ENCODE data around the gene GGA3. TPM values are rescaled to one million over a fixed set of nuclear protein-coding genes. Genes with fewer than 3 reads are reported as not detected.

The GGA3 gene
- total and polyA plus RNA-seq, 4 donors, result 4.6 to 17.3 (median 9.2) TPM

DNA sequence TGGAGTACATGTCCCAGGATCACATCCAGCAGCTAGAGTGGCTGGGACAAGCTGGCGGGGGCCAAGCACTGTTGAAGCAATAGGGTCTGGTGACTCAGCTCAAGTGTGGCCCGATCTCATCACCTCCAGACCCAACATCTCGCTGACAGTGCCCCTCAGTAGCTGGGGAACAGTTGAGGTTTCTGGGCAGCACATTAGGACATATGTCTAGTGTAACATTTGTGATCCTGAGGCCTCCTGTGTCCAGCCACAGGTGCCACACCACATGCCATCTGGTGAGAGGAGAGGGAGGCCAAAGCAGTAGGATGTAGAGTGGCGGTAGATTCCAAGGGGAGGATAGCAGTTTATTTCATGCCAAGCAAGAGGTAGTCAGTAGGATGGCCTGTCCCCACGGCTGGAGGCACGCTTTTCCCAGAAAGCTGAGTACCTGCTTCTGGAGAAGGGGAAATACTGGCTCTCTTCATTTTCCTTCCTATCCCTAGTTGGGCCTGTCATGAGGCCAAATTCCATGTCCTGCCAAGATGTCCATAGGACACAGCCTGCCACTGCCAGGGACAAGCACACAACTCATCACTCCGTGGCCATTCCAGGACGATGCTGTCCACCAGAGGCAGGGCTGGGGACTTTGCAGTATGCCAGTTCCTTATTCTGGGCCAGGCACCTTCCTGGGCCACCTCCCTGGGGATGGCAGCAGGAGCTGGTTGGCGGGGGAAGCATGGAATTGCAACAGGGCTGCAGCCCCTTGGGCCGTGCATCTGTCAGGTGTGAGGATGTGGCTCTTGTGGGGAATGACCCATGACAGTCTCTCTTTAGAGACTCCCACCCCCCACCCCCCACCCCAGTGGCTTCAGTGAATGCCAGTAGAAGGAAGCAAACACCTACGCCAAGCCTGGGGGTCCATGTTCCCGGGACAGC lies 24.0 kb downstream of the GGA3 start:
- H3K9me3 ChIP-seq (ENCODE audit: control insufficient read depth in 4 of 4, low read length in 3 of 4), result no peaks in the 10 kb centered on the region
- no peaks in the 10 kb centered on the region for H3K27me3 ChIP-seq (ENCODE audit: control insufficient read depth in 4 of 4, insufficient read depth in 4 of 4, low read length in 3 of 4)
- TF ChIP-seq YY1 (IDR thresholded peaks at IDR 0.05) (no peak), RXRA (IDR thresholded peaks at IDR 0.05) (no peak), FOXA1 (IDR thresholded peaks at IDR 0.05) (no peak), HNF4G (IDR thresholded peaks at IDR 0.05) (no peak), EGR1 (IDR thresholded peaks at IDR 0.05; ENCODE audit: low read depth in 2 of 2) (no peak), JUND (IDR thresholded peaks at IDR 0.05) (no peak), REST (IDR thresholded peaks at IDR 0.05) (no peak), GABPA (IDR thresholded peaks at IDR 0.05 in 1 of 2, conservative IDR thresholded peaks at IDR 0.05 in 1 of 2) (no peak), SP1 (IDR thresholded peaks at IDR 0.05) (no peak), HNF4A (conservative IDR thresholded peaks at IDR 0.05) (no peak), RAD21 (IDR thresholded peaks at IDR 0.05) (no peak), FOXA2 (IDR thresholded peaks at IDR 0.05) (no peak)
- TF ChIP-seq, protein P1, sequence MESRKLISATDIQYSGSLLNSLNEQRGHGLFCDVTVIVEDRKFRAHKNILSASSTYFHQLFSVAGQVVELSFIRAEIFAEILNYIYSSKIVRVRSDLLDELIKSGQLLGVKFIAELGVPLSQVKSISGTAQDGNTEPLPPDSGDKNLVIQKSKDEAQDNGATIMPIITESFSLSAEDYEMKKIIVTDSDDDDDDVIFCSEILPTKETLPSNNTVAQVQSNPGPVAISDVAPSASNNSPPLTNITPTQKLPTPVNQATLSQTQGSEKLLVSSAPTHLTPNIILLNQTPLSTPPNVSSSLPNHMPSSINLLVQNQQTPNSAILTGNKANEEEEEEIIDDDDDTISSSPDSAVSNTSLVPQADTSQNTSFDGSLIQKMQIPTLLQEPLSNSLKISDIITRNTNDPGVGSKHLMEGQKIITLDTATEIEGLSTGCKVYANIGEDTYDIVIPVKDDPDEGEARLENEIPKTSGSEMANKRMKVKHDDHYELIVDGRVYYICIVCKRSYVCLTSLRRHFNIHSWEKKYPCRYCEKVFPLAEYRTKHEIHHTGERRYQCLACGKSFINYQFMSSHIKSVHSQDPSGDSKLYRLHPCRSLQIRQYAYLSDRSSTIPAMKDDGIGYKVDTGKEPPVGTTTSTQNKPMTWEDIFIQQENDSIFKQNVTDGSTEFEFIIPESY (IDR thresholded peaks at IDR 0.05), result no peak
- TF ChIP-seq, protein P2, sequence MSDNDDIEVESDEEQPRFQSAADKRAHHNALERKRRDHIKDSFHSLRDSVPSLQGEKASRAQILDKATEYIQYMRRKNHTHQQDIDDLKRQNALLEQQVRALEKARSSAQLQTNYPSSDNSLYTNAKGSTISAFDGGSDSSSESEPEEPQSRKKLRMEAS (IDR thresholded peaks at IDR 0.05), result no peak
- peaks cover 20 to 75% (median 50%) of the 10 kb centered on the region in 4 donors for H3K36me3 ChIP-seq (ENCODE audit: control insufficient read depth in 4 of 4, insufficient read depth in 3 of 4, low read depth in 1 of 4, low read length in 3 of 4)
- H3K4me3 ChIP-seq (ENCODE audit: low read depth in 1 of 3, low read length in 3 of 3), result no peak overlapping the region
- peaks cover 0 to 7% (median 3%) of the 10 kb centered on the region in 4 donors for H3K4me1 ChIP-seq (ENCODE audit: control insufficient read depth in 4 of 4, insufficient read depth in 4 of 4, low read length in 3 of 4)
- no peak overlapping the region for H3K27ac ChIP-seq (ENCODE audit: low read depth in 1 of 2, low read length in 2 of 2)
- no peak overlapping the region for H3K9ac ChIP-seq (ENCODE audit: low read depth in 1 of 2, low read length in 2 of 2)
- WGBS, result 80% methylated on average over 12 of the region's 12 CpGs
- DNase-seq (ENCODE audit: low spot score), result no peak

DNA sequence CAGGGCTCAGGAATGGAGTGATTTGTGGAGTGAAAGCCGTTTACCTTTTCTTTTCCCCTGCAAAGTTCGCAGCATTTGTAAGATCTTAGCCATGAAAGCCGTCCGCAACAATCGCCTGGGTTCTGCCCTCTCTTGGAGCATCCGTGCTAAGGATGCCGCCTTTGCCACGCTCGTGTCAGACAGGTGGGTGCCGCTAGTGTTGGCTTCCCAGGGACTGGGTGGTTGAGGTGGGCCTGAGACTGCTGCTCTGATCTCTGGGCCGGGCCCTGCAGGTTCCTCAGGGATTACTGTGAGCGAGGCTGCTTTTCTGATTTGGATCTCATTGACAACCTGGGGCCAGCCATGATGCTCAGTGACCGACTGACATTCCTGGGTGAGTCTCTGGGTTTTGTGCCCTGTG lies 28.6 kb downstream of the GGA3 start:
- Histone ChIP-seq H3K27ac (ENCODE audit: low read depth in 1 of 2, low read length in 2 of 2) (no peak overlapping the region), H3K27me3 (ENCODE audit: control insufficient read depth in 4 of 4, insufficient read depth in 4 of 4, low read length in 3 of 4) (no peaks in the 10 kb centered on the region), H3K9me3 (ENCODE audit: control insufficient read depth in 4 of 4, low read length in 3 of 4) (no peaks in the 10 kb centered on the region), H3K9ac (ENCODE audit: low read depth in 1 of 2, low read length in 2 of 2) (no peak overlapping the region), H3K4me3 (ENCODE audit: low read depth in 1 of 3, low read length in 3 of 3) (no peak overlapping the region), H3K36me3 (ENCODE audit: control insufficient read depth in 4 of 4, insufficient read depth in 3 of 4, low read depth in 1 of 4, low read length in 3 of 4) (peaks cover 9 to 86% (median 55%) of the 10 kb centered on the region in 4 donors), H3K4me1 (ENCODE audit: control insufficient read depth in 4 of 4, insufficient read depth in 4 of 4, low read length in 3 of 4) (no peaks in the 10 kb centered on the region)
- DNase-seq (ENCODE audit: low spot score), result no peak
- WGBS, result 98% methylated on average over 13 of the region's 13 CpGs
- TF ChIP-seq TAF1 (conservative IDR thresholded peaks at IDR 0.05) (no peak), RAD21 (IDR thresholded peaks at IDR 0.05) (no peak), SP1 (IDR thresholded peaks at IDR 0.05) (no peak), GABPA (IDR thresholded peaks at IDR 0.05 in 1 of 2, conservative IDR thresholded peaks at IDR 0.05 in 1 of 2) (no peak), REST (IDR thresholded peaks at IDR 0.05) (no peak), JUND (IDR thresholded peaks at IDR 0.05) (no peak), FOXA2 (IDR thresholded peaks at IDR 0.05) (no peak)

Measured in liver (tissue), 9 donors.